Endodermal cell (in vitro differentiated cells): ENCODE measurements around the gene ROR1. TPM values are rescaled to one million over a fixed set of nuclear protein-coding genes. Genes with fewer than 3 reads are reported as not detected.

Experiments
- DNase-seq: peaks from one replicate; pipeline ENCODE4 v3.0.0-alpha.2; 2017
- H3K27ac ChIP-seq: 2 replicates; pipeline ENCODE4 v1.5.1; 2013; ENCODE audit warnings: mild to moderate bottlenecking, low read depth, low read length, moderate library complexity
- H3K27me3 ChIP-seq: 2 replicates; pipeline ENCODE4 v1.6.1; 2013; ENCODE audit warnings: mild to moderate bottlenecking, low read length, moderate library complexity; ENCODE audit not compliant: insufficient read depth, control insufficient read depth, poor library complexity, severe bottlenecking
- H3K36me3 ChIP-seq: 2 replicates; pipeline ENCODE4 v1.7.0; 2013; ENCODE audit warnings: mild to moderate bottlenecking, low read length, moderate library complexity; ENCODE audit not compliant: control insufficient read depth, insufficient read depth
- H3K4me1 ChIP-seq: one replicate; pipeline ENCODE4 v1.7.0; 2013; ENCODE audit warnings: low read length; ENCODE audit not compliant: control insufficient read depth, insufficient read depth
- H3K4me3 ChIP-seq: 2 replicates; pipeline ENCODE4 v1.5.1; 2013; ENCODE audit warnings: mild to moderate bottlenecking, low read length, moderate library complexity
- H3K9ac ChIP-seq: 2 replicates; pipeline ENCODE4 v1.6.1; 2013; ENCODE audit warnings: mild to moderate bottlenecking, low read length, moderate library complexity; ENCODE audit not compliant: poor library complexity, severe bottlenecking; ENCODE audit errors: extremely low read depth
- H3K9me3 ChIP-seq: 2 replicates; pipeline ENCODE4 v1.6.1; 2013; ENCODE audit warnings: mild to moderate bottlenecking, low read length, moderate library complexity; ENCODE audit not compliant: control insufficient read depth
- H3K27ac Mint-ChIP-seq: 2 replicates; pipeline ENCODE4 v1.8.0; 2020; ENCODE audit warnings: mixed read lengths
- H3K27me3 Mint-ChIP-seq: 2 replicates; pipeline ENCODE4 v1.8.0; 2021; ENCODE audit warnings: mild to moderate bottlenecking, mixed read lengths; ENCODE audit not compliant: insufficient read depth
- H3K36me3 Mint-ChIP-seq: 2 replicates; pipeline ENCODE4 v1.8.0; 2020; ENCODE audit warnings: low read depth, mixed read lengths
- H3K4me1 Mint-ChIP-seq: 2 replicates; pipeline ENCODE4 v1.8.0; 2020; ENCODE audit warnings: mixed read lengths
- H3K4me3 Mint-ChIP-seq: 2 replicates; pipeline ENCODE4 v1.8.0; 2020; ENCODE audit warnings: mild to moderate bottlenecking, moderate library complexity, mixed read lengths
- H3K9me3 Mint-ChIP-seq: 2 replicates; pipeline ENCODE4 v1.8.0; 2020; ENCODE audit warnings: mild to moderate bottlenecking, mixed read lengths
- WGBS, 2 experiments: methylation state at CpG; one replicate each; pipeline versions ENCODE4 v1.1.5 to v1.1.7; 2013; ENCODE audit warnings: missing lambda C conversion rate in 2 of 2, mixed read lengths in 1 of 2; ENCODE audit not compliant: insufficient coverage in 1 of 2, insufficient read length in 1 of 2; 5-methylcytosine and 5-hydroxymethylcytosine counted together
- total RNA-seq, 2 donors: library from RNA; stranded (reverse); fragmentation: NEBNext Ultra II Directional in 1 of 2; extraction: Animal tissue kit (Norgen Biotek cat#: 25700) in 1 of 2; gene quantifications; 2 replicates in 1 of 2; 3 replicates in 1 of 2; pipeline ENCODE4 v1.2.1, GENCODE V29; 2021
- TF ChIP-seq, protein P1 (sequence below): fragments of 200-600 bp; sonication (generic); conservative IDR thresholded peaks from 2 replicates; pipeline ENCODE4 v1.5.0; 2021; ENCODE audit warnings: antibody characterized with exemption, mild to moderate bottlenecking

ROR1 gene
- total RNA-seq, 2 donors from 2014 or later = 77.4 to 77.9 TPM

DNA sequence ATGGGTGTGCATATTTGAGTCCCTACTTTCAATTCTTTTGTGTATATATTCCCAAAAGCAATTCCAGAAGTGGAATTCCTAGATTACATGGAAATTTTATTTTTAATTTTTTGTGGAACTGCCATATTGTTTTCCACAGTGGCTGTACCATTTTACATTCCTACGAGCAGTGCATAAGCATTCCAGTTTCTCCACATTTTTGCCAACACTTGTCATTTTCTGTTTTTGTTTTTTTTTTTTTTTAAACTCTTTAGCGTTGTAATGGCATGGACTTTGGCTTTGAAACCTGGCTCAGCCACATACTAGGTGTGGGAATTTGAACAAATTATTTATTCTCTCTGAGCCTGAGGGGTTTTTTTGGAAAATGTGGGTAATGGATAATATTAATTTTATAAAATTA lies 215.1 kb downstream of the ROR1 start:
- Mint-ChIP-seq H3K4me1 (peaks cover 18% of the 10 kb centered on the region), H3K27me3 (no peaks in the 10 kb centered on the region), H3K36me3 (peaks cover 5% of the 10 kb centered on the region), H3K4me3 (no peak overlapping the region), H3K9me3 (no peaks in the 10 kb centered on the region), H3K27ac (no peak overlapping the region)
- peaks cover 11% of the 10 kb centered on the region for H3K4me1 ChIP-seq
- WGBS, 2 experiments = 83 to 100% methylated on average over 1 to 2 of the region's 2 CpGs
- peaks cover 4% of the 10 kb centered on the region for H3K9me3 ChIP-seq
- no peak for DNase-seq
- TF ChIP-seq, protein P1, sequence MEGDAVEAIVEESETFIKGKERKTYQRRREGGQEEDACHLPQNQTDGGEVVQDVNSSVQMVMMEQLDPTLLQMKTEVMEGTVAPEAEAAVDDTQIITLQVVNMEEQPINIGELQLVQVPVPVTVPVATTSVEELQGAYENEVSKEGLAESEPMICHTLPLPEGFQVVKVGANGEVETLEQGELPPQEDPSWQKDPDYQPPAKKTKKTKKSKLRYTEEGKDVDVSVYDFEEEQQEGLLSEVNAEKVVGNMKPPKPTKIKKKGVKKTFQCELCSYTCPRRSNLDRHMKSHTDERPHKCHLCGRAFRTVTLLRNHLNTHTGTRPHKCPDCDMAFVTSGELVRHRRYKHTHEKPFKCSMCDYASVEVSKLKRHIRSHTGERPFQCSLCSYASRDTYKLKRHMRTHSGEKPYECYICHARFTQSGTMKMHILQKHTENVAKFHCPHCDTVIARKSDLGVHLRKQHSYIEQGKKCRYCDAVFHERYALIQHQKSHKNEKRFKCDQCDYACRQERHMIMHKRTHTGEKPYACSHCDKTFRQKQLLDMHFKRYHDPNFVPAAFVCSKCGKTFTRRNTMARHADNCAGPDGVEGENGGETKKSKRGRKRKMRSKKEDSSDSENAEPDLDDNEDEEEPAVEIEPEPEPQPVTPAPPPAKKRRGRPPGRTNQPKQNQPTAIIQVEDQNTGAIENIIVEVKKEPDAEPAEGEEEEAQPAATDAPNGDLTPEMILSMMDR = no peak
- no peak overlapping the region for H3K9ac ChIP-seq
- no peaks in the 10 kb centered on the region for H3K36me3 ChIP-seq
- H3K27ac ChIP-seq = no peak overlapping the region
- no peaks in the 10 kb centered on the region for H3K27me3 ChIP-seq
- H3K4me3 ChIP-seq = no peak overlapping the region

DNA sequence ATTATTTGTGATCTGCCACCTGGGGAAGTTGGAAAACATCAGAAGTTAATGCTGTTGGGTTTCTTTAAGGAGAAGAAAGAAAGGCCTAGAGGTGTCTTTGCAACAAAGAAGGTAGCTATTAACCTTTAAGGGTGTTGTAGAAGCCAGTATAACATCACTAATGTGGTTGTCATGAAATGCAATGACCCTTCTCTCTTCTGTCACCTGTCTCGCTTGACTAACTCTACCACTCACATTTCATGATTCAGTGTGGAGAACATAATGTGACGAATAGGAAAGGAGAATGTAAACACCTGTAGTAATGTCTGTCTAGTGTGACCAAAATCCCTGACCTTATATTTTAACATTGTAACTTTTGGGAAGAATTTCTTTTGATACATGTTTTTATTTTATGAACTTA lies 217.9 kb downstream of the ROR1 start:
- H3K36me3 Mint-ChIP-seq = peaks cover 5% of the 10 kb centered on the region
- peaks cover 8% of the 10 kb centered on the region for H3K4me1 ChIP-seq
- peaks cover 8% of the 10 kb centered on the region for H3K4me1 Mint-ChIP-seq
- H3K9ac ChIP-seq = no peak overlapping the region
- no peaks in the 10 kb centered on the region for H3K27me3 Mint-ChIP-seq
- 57% methylated on average over 2 of the region's 2 CpGs; no CpG with 5 or more reads in 1 of the 2 experiments for WGBS, 2 experiments
- no peak overlapping the region for H3K4me3 Mint-ChIP-seq
- H3K36me3 ChIP-seq = no peaks in the 10 kb centered on the region
- H3K27me3 ChIP-seq = no peaks in the 10 kb centered on the region
- H3K4me3 ChIP-seq = no peak overlapping the region
- H3K9me3 ChIP-seq = peaks cover 4% of the 10 kb centered on the region
- no peak for DNase-seq
- TF ChIP-seq, protein P1 = no peak
- no peak overlapping the region for H3K27ac ChIP-seq
- no peak overlapping the region for H3K27ac Mint-ChIP-seq
- H3K9me3 Mint-ChIP-seq = no peaks in the 10 kb centered on the region

DNA sequence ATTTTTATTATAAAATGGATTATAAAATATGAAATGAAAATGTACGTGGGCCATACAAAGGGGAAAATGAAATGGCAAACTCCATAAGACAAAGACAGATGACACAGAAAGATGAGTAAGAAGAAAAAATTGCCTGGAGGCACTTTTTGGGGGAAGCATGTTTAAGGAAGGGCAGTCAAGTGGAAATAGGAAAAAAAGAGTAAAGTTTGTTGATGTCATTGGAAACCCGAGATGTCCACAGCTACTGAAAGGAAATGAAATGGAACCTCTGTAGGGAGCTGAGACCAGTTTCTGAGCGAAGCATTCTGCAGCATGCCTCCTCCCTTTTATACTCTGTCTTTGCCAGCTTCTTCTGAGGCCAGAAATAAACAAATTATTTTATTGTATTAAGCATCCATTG lies 226.2 kb downstream of the ROR1 start:
- 94 to 97% methylated on average over 3 of the region's 3 CpGs for WGBS, 2 experiments
- no peak overlapping the region for H3K27ac Mint-ChIP-seq
- peaks cover 3% of the 10 kb centered on the region for H3K9me3 Mint-ChIP-seq

More for the DNA sequence above, 226.2 kb downstream of the ROR1 start:
- no peaks in the 10 kb centered on the region for H3K27me3 Mint-ChIP-seq
- no peak for DNase-seq
- Histone ChIP-seq H3K27me3 (no peaks in the 10 kb centered on the region), H3K27ac (no peak overlapping the region), H3K36me3 (peaks cover 5% of the 10 kb centered on the region), H3K9me3 (no peaks in the 10 kb centered on the region), H3K9ac (no peak overlapping the region), H3K4me1 (peaks cover 6% of the 10 kb centered on the region), H3K4me3 (no peak overlapping the region)
- H3K4me3 Mint-ChIP-seq = no peak overlapping the region
- peaks cover 20% of the 10 kb centered on the region for H3K4me1 Mint-ChIP-seq
- TF ChIP-seq, protein P1 = no peak
- H3K36me3 Mint-ChIP-seq = peaks cover 11% of the 10 kb centered on the region
